SW 1271 (cell line): ENCODE results near the gene NR4A1.

Experiments
- DNase-seq, 2 experiments: peaks; one replicate each; lab custom pipeline; 2025; lab: John Stamatoyannopoulos, UW

Gene NR4A1

DNA sequence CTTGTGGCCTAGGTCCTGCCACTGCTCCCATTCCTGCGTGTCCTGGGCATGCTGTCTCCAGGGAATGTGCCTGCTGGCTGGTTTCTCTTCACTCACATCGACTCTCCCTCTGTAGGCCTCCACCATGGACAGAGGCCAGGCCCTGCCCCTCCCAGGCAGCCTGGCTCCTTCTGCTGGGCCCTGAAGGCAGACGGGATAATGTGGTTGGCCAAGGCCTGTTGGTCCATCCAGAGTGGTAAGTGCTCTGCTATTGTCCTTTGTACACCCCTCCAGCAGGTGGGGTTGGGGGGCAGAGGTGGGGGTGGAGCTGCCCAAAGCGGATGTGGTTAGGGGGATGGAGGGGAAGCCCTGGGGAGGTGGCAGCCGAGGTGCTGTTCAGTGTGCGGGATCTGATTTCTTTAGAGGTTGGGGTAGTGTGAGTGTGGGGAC, 9.5 kb upstream of the NR4A1 start:
- no peak for DNase-seq

DNA sequence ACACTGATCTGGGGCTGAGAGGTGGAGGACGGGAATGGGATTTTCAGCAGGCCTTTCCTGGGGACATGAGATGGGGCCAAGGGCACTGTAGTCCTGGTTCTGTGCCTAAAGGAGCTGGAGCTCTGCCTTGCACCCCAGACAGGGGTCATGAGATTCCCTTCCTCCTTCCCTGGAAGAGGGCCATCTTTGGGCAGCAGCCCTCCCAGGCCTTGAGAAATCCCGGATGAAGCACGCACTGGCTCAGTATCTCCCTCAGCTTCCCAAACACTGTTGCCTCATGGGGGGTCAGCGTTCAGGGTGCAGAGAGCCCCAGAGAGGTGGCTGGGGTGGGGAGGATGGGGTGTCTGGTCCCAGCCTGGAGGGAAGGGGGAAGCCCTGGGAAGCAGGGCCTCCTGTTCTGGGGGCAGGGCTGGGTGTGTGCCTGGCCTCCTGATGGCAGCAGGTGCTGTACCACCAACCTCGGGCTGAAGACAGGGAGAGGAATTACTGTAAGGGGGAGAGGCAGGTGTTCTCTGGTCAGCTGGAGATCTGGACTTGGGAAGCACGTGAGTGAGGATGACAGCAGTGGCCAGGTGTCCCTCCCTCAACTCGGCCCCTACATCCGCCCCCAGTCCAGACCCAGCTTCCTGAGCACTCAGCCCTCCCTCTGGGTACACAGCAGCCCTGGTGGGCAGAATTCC, 8.4 kb upstream of the NR4A1 start:
- no peak for DNase-seq

GRCh38 chr12:52043386-52044212, 7.6 kb upstream of the NR4A1 start:
- no peak for DNase-seq

GRCh38 chr12:52044292-52044983, 6.8 kb upstream of the NR4A1 start:
- DNase-seq: no peak

GRCh38 chr12:52045794-52046199, 5.4 kb upstream of the NR4A1 start:
- DNase-seq: no peak

DNA sequence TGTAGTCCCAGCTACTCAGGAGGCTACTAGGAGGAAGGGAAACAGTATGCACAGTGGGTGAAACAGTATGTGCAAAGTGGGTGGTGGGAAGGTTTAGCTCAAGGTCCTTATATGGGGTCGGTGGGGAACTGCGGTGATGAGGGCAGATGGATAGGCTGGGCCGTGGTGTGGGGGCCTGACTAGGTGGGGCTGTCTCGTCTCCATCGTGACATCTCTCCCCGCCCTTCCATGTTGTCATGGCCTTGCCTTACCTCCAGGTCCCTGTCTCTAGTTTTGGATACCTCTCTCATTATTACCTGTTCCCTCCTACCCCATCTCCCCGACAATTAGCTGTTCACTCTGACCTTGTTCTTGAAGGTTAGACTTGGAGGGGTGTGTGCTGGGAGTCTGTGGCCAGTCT, 4.4 kb upstream of the NR4A1 start:
- no peak for DNase-seq

DNA sequence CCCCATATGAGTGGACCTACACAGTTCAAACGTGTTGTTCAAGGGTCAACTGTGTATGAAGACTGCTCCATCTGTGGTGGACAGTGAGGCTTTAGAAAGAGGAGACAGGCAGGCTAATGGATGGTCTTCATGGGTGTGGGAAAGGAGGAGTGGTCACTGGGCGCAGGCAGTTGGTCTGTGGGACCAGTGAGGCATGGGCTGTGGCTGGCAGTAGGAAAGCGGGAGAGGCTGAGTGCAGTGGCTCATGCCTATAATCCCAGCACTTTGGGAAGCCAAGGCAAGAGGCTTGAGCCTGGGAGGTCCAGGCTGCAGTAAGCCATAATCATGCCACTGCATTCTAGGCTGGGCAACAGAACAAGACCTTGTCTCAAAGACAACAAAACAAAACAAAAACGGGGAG, 2.0 kb upstream of the NR4A1 start:
- DNase-seq: no peak

DNA sequence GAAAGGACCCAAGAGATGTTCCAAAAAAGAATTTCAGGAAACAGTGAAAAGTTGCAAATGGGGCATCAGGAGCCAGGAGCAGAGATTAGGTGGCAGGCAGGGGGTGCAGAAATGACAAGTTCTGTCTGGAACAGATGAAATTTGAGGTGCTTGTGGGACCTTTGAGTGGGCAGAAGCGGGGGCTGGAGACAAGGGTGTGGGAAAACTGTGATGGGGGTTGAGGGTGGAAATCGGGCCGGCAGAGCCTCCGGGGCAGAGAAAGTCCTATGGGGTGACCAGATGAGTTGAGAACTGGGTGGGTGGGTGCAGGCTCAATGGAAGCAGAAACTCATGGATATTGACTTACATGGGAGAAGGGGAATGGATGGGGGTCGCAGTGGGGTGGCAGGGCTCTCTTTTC, 1.6 kb upstream of the NR4A1 start:
- DNase-seq: no peak

DNA sequence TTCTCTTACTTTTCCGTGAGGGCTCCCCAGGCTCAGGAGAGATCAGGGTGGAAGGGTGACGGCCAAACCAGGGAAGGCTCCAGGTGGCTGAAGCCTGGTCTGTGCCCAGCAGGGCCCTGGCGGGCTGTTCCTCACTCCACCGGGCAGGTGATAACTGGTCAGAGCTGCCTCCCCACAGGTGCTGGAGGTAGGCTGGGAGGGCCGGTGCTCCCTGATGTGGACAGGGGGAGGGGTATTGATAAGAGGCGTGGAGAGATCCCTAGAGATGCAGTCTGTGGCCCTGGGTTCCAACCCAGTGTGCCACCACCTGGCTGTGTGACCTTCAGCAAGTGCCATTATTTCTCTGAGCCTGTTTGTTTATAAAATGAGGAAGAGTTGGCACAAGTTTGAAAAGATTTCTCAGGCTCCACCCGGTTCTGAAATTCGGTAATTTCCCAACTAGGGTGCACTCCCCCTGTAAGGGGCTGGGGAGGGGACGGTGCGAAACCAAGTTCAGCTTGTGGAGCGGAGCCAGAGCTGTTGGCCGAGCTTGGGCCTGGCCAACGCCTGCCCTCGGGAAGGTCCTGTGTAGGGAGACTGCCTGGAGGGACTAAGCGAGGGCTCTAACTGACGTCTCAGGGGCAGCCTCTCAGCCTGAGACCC, 1.0 kb upstream of the NR4A1 start:
- no peak for DNase-seq

- DNase-seq: no peak
These were observed 1.4 kb downstream of the NR4A1 start for GRCh38 chr12:52052468-52053186.

DNA sequence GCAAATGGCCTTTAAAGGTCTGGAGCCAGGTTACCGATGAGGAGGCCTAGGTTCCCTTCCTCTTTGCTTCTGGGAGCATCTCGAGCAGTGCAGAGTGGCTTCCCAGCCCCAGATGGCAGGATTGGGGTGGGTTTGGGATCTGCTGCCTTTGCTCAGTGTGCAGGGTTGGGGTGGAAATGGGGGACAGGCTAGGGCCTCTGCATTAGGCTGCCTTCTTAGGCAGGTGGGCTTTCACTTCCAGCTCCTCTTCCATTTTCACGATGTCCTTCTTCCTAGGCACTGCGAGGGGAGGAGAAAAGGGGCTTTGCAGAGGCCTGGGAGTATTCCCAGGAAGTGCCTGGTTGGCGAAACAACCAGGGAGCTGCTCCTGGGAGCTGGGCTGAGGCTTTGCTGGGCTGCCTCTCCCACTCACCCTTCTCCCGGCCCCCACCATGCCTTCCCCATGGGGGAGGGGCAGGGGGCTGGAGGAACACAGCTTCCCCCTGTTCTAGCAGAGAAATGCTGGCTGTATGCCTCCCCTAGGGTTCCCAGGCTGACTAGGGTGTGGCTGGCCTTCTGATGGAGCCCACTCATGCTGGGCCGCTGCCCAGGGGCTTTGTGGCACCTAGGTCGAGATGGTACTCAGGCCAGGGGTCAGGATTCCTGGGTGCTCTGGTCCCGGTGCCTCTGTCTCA, 2.4 kb downstream of the NR4A1 start:
- no peak for DNase-seq

DNA sequence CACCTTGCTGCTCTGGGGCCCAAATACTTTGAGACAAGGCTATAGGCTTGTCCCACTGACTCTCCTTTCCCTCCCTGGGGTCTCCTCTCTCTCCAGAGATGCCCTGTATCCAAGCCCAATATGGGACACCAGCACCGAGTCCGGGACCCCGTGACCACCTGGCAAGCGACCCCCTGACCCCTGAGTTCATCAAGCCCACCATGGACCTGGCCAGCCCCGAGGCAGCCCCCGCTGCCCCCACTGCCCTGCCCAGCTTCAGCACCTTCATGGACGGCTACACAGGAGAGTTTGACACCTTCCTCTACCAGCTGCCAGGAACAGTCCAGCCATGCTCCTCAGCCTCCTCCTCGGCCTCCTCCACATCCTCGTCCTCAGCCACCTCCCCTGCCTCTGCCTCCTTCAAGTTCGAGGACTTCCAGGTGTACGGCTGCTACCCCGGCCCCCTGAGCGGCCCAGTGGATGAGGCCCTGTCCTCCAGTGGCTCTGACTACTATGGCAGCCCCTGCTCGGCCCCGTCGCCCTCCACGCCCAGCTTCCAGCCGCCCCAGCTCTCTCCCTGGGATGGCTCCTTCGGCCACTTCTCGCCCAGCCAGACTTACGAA, 3.1 kb downstream of the NR4A1 start:
- DNase-seq: no peak

GRCh38 chr12:52054833-52055730, 3.8 kb downstream of the NR4A1 start:
- DNase-seq: no peak

- no peak for DNase-seq
These were observed 4.8 kb downstream of the NR4A1 start for GRCh38 chr12:52055731-52056711.

DNA sequence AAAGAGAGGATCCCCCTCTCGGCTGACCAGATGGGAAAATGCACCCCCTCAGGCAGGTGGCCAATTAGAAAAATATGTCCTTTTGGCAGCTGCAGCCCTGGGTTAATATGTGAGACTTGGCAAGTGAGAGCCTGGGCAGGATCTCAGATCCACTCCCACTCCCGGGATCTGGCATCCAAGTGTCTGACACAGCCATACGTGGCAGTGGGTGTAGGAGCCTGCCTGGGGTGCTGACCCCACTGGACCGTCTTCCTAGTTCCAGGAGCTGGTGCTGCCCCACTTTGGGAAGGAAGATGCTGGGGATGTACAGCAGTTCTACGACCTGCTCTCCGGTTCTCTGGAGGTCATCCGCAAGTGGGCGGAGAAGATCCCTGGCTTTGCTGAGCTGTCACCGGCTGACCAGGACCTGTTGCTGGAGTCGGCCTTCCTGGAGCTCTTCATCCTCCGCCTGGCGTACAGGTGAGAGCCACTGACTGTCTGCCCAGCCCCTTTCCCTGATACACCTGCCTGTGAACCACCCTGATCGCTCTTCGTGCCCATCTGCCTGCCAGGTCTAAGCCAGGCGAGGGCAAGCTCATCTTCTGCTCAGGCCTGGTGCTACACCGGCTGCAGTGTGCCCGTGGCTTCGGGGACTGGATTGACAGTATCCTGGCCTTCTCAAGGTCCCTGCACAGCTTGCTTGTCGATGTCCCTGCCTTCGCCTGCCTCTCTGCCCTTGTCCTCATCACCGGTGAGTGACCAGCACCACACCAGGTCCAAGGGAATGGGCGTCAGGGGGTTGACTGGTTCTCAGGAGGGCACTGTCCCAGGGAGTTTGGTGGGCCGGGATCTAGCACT, 5.8 kb downstream of the NR4A1 start:
- no peak for DNase-seq

GRCh38 chr12:52057638-52058576, 6.7 kb downstream of the NR4A1 start:
- DNase-seq: no peak
